ENCODE data around the gene HES5. TPM values are rescaled to one million over a fixed set of nuclear protein-coding genes. Genes with fewer than 3 reads are reported as not detected.

HES5 gene
- total and polyA plus RNA-seq, 2 experiments from 2014 or later: 0.16 to 0.21 TPM

DNA sequence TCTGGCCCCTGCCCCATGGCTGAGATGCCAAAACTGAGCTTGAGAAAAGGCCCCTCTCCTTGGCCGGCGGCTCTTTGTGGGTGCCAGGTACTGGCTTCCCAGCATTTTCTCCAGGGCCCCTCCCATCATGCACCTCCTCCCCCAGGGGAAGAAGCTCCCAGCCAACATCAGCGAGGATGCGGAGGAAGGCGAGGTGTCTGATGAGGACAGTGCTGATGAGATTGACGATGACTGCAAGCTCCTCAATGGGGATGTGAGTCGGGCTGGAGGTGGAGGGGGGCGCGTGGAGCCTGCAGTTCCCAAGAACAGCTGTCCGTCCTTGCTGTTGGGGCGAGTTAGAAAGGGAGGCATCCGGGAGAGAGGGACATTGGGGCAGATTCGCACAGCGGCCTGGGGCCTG, 40.4 kb downstream of the HES5 start (continued):
- TF ChIP-seq, protein P1, sequence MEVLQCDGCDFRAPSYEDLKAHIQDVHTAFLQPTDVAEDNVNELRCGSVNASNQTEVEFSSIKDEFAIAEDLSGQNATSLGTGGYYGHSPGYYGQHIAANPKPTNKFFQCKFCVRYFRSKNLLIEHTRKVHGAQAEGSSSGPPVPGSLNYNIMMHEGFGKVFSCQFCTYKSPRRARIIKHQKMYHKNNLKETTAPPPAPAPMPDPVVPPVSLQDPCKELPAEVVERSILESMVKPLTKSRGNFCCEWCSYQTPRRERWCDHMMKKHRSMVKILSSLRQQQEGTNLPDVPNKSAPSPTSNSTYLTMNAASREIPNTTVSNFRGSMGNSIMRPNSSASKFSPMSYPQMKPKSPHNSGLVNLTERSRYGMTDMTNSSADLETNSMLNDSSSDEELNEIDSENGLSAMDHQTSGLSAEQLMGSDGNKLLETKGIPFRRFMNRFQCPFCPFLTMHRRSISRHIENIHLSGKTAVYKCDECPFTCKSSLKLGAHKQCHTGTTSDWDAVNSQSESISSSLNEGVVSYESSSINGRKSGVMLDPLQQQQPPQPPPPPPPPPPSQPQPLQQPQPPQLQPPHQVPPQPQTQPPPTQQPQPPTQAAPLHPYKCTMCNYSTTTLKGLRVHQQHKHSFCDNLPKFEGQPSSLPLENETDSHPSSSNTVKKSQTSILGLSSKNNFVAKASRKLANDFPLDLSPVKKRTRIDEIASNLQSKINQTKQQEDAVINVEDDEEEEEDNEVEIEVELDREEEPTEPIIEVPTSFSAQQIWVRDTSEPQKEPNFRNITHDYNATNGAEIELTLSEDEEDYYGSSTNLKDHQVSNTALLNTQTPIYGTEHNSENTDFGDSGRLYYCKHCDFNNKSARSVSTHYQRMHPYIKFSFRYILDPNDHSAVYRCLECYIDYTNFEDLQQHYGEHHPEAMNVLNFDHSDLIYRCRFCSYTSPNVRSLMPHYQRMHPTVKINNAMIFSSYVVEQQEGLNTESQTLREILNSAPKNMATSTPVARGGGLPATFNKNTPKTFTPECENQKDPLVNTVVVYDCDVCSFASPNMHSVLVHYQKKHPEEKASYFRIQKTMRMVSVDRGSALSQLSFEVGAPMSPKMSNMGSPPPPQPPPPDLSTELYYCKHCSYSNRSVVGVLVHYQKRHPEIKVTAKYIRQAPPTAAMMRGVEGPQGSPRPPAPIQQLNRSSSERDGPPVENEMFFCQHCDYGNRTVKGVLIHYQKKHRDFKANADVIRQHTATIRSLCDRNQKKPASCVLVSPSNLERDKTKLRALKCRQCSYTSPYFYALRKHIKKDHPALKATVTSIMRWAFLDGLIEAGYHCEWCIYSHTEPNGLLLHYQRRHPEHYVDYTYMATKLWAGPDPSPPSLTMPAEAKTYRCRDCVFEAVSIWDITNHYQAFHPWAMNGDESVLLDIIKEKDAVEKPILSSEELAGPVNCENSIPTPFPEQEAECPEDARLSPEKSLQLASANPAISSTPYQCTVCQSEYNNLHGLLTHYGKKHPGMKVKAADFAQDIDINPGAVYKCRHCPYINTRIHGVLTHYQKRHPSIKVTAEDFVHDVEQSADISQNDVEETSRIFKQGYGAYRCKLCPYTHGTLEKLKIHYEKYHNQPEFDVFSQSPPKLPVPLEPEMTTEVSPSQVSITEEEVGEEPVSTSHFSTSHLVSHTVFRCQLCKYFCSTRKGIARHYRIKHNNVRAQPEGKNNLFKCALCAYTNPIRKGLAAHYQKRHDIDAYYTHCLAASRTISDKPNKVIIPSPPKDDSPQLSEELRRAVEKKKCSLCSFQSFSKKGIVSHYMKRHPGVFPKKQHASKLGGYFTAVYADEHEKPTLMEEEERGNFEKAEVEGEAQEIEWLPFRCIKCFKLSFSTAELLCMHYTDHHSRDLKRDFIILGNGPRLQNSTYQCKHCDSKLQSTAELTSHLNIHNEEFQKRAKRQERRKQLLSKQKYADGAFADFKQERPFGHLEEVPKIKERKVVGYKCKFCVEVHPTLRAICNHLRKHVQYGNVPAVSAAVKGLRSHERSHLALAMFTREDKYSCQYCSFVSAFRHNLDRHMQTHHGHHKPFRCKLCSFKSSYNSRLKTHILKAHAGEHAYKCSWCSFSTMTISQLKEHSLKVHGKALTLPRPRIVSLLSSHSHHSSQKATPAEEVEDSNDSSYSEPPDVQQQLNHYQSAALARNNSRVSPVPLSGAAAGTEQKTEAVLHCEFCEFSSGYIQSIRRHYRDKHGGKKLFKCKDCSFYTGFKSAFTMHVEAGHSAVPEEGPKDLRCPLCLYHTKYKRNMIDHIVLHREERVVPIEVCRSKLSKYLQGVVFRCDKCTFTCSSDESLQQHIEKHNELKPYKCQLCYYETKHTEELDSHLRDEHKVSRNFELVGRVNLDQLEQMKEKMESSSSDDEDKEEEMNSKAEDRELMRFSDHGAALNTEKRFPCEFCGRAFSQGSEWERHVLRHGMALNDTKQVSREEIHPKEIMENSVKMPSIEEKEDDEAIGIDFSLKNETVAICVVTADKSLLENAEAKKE (CRISPR knock-in tag; IDR thresholded peaks at IDR 0.05): no peak
- TF ChIP-seq JUNB (IDR thresholded peaks at IDR 0.05; ENCODE audit: unreplicated experiment): no peak
- TF ChIP-seq, protein P2, sequence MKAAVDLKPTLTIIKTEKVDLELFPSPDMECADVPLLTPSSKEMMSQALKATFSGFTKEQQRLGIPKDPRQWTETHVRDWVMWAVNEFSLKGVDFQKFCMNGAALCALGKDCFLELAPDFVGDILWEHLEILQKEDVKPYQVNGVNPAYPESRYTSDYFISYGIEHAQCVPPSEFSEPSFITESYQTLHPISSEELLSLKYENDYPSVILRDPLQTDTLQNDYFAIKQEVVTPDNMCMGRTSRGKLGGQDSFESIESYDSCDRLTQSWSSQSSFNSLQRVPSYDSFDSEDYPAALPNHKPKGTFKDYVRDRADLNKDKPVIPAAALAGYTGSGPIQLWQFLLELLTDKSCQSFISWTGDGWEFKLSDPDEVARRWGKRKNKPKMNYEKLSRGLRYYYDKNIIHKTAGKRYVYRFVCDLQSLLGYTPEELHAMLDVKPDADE (IDR thresholded peaks at IDR 0.05): no peak

DNA sequence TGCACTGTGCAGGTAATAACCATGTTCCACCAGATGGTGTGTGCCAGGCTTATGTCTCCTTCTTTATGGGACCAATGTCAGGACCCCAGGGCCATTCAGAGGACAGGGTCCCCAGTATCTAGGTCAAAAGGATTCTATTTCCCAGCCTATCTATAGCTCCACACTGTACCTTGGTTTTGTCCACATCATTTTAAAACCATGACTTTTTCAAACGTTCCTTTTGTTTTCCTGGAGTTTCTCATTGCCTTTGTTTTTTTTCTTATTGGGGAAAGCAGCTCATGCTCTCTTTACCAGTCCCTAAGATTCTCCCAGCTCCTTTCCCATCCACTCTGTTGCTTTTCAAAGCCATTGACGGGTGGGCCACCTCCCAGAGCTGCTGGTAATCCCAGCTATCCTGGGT, 41.4 kb downstream of the HES5 start:
- Mint-ChIP-seq H3K4me1 (no peaks in the 10 kb centered on the region), H3K9me3 (peaks cover 15% of the 10 kb centered on the region), H3K36me3 (ENCODE audit: low read depth) (peaks cover 4% of the 10 kb centered on the region; the same call in 1 of the 3 replicates), H3K27me3 (ENCODE audit: insufficient read depth, low read depth, poor library complexity) (peaks cover 11% of the 10 kb centered on the region), H3K27ac (no peak overlapping the region), H3K4me3 (no peak overlapping the region; the same call in 2 of the 3 replicates)
- no peaks in the 10 kb centered on the region for H3K27me3 ChIP-seq (ENCODE audit: insufficient read depth)
- no peak overlapping the region for H3K4me3 ChIP-seq
- no peak overlapping the region for H3K4me2 ChIP-seq
- no peaks in the 10 kb centered on the region for H3F3A ChIP-seq (replicated peaks; ENCODE audit: low read depth)
- H3K9me2 ChIP-seq (ENCODE audit: insufficient read depth): no peaks in the 10 kb centered on the region
- TF ChIP-seq EZH2phosphoT487 (IDR thresholded peaks at IDR 0.05; ENCODE audit: unreplicated experiment) (no peak), NANOG (IDR thresholded peaks at IDR 0.05; ENCODE audit: borderline replicate concordance) (no peak), POLR2AphosphoS5 (IDR thresholded peaks at IDR 0.05; ENCODE audit: low read depth) (no peak), ZNF331 (CRISPR knock-in tag; IDR thresholded peaks at IDR 0.05; ENCODE audit: low read depth) (no peak), ZNF114 (CRISPR knock-in tag; IDR thresholded peaks at IDR 0.05) (no peak)
- H4K20me1 ChIP-seq (replicated peaks; ENCODE audit: insufficient read depth): no peaks in the 10 kb centered on the region
- H3K27ac ChIP-seq (ENCODE audit: low read depth): no peak overlapping the region
- H3K36me3 ChIP-seq (ENCODE audit: insufficient read depth): no peaks in the 10 kb centered on the region
- ATAC-seq (no peak), DNase-seq (ENCODE audit: low spot score) (no peak)
- no peak overlapping the region for H2AFZ ChIP-seq
- no peaks in the 10 kb centered on the region for H3K79me2 ChIP-seq (replicated peaks; ENCODE audit: insufficient read depth)
- H3K4me1 ChIP-seq (ENCODE audit: insufficient read depth): no peaks in the 10 kb centered on the region
